ENCODE measurements around the gene CHST11. TPM values are rescaled to one million over a fixed set of nuclear protein-coding genes. Genes with fewer than 3 reads are reported as not detected.

Gene CHST11
- total RNA-seq, 1 donor from 2014 or later, result 11.4 TPM

DNA sequence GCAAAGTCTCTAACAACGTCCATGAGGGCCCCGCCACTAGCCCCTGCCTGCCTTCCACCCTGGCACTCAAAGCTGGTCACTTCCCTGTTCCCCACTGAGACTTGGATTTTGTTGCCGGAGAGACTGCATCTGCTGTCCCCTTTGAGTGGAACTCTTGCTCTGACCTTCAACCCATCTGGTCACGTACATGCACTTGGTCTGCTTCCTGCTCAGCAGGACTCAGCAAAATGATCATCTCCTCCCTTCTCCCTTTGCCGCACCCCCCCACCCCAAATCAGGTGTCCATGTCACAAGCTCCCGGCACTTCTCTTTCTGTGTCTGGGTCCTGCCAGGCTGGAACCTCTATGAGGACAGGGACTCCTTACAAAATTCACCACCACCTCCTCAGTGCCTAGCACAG is 180.9 kb downstream of the CHST11 start:
- no peaks in the 10 kb centered on the region for H3K36me3 Mint-ChIP-seq (ENCODE audit: insufficient read depth)
- DNase-seq (ENCODE audit: low spot score, unreplicated experiment), result no peak
- H3K27me3 Mint-ChIP-seq, result no peaks in the 10 kb centered on the region
- no peaks in the 10 kb centered on the region for H3K9me3 Mint-ChIP-seq (ENCODE audit: low read depth)
- no peak overlapping the region for H3K4me3 Mint-ChIP-seq (ENCODE audit: low read depth)
- no peak overlapping the region for H3K27ac Mint-ChIP-seq
- no peaks in the 10 kb centered on the region for H3K4me1 Mint-ChIP-seq (ENCODE audit: low read depth)
- TF ChIP-seq, protein P1, sequence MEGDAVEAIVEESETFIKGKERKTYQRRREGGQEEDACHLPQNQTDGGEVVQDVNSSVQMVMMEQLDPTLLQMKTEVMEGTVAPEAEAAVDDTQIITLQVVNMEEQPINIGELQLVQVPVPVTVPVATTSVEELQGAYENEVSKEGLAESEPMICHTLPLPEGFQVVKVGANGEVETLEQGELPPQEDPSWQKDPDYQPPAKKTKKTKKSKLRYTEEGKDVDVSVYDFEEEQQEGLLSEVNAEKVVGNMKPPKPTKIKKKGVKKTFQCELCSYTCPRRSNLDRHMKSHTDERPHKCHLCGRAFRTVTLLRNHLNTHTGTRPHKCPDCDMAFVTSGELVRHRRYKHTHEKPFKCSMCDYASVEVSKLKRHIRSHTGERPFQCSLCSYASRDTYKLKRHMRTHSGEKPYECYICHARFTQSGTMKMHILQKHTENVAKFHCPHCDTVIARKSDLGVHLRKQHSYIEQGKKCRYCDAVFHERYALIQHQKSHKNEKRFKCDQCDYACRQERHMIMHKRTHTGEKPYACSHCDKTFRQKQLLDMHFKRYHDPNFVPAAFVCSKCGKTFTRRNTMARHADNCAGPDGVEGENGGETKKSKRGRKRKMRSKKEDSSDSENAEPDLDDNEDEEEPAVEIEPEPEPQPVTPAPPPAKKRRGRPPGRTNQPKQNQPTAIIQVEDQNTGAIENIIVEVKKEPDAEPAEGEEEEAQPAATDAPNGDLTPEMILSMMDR (IDR thresholded peaks at IDR 0.05; ENCODE audit: unreplicated experiment), result no peak

DNA sequence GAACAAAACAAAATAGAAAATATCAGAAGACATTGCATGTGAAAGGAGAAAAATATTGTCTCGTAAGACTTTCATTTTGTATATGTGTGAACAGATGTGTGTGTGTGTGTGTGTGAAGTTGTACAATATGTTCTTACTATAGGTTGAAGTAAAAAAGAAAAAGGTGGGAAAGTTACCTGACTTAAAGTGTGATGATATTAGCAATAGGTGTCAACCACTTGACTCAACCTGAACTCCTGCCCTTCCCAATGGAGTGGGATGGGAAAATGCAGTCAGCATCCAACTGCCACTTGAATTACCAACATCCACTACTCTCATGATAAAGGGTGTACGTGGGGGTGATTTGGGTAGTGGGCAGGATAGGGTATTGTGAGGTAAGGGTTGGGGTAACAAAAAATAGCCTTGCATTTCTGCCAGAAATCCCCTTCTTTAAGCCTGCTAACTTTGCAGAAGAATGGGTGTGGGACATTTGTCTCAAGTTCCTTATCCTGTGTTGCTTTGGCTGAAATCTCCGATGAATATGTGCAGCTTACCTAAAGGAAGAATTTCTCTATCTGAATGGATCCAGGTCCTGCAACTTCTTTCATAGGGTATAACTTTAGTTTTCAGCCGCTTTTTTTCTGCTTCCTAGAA is 181.6 kb downstream of the CHST11 start:
- no peak overlapping the region for H3K4me3 Mint-ChIP-seq (ENCODE audit: low read depth)
- H3K9me3 Mint-ChIP-seq (ENCODE audit: low read depth), result no peaks in the 10 kb centered on the region
- H3K4me1 Mint-ChIP-seq (ENCODE audit: low read depth), result no peaks in the 10 kb centered on the region
- DNase-seq (ENCODE audit: low spot score, unreplicated experiment), result no peak
- H3K27ac Mint-ChIP-seq, result no peak overlapping the region
- TF ChIP-seq, protein P1 (IDR thresholded peaks at IDR 0.05; ENCODE audit: unreplicated experiment), result no peak
- no peaks in the 10 kb centered on the region for H3K36me3 Mint-ChIP-seq (ENCODE audit: insufficient read depth)
- no peaks in the 10 kb centered on the region for H3K27me3 Mint-ChIP-seq

DNA sequence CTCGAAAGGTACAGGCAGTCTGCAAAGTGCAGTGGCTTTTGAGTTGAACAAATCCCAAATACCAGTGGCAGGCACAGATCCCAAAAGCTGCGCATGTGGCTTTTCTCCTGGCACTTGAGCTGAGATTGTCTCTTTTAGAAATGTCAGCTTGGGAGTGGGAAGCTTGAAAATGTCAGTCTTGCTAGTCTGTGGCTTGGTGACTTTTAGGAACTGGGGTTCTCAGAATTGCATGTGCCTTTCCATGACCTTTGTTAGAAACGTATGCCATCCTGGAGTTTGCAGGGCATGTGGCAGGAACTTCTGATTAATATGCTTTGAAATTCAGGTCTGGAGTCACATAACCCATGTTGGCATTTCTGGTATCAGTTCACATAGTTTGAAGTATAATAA is 182.1 kb downstream of the CHST11 start:
- no peaks in the 10 kb centered on the region for H3K4me1 Mint-ChIP-seq (ENCODE audit: low read depth)
- TF ChIP-seq, protein P1 (IDR thresholded peaks at IDR 0.05; ENCODE audit: unreplicated experiment), result no peak
- H3K36me3 Mint-ChIP-seq (ENCODE audit: insufficient read depth), result no peaks in the 10 kb centered on the region
- no peak overlapping the region for H3K27ac Mint-ChIP-seq
- H3K9me3 Mint-ChIP-seq (ENCODE audit: low read depth), result no peaks in the 10 kb centered on the region
- no peaks in the 10 kb centered on the region for H3K27me3 Mint-ChIP-seq
- DNase-seq (ENCODE audit: low spot score, unreplicated experiment), result no peak
- H3K4me3 Mint-ChIP-seq (ENCODE audit: low read depth), result no peak overlapping the region

DNA sequence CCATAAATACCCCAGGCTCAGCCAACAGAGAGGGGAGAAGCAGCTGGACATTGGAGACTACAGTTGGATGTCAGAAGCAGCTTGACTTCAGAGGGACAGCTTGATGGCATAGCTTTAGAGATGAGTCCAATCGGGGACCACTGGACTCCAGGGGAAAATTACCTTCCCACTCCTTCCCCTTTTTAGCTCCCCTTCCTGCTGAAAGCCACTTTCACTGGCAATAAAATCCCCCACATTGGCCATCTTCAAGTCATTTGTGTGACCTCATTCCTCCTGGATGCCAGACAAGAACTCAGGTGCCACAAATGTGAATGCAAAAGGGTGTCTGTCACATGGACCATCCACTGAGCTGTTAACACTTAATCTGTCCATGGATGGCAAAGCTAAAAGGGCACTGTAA is 184.2 kb downstream of the CHST11 start:
- no peak overlapping the region for H3K4me3 Mint-ChIP-seq (ENCODE audit: low read depth)
- H3K27me3 Mint-ChIP-seq, result no peaks in the 10 kb centered on the region
- TF ChIP-seq, protein P1 (IDR thresholded peaks at IDR 0.05; ENCODE audit: unreplicated experiment), result no peak
- no peaks in the 10 kb centered on the region for H3K9me3 Mint-ChIP-seq (ENCODE audit: low read depth)
- no peak for DNase-seq (ENCODE audit: low spot score, unreplicated experiment)
- no peaks in the 10 kb centered on the region for H3K4me1 Mint-ChIP-seq (ENCODE audit: low read depth)
- no peaks in the 10 kb centered on the region for H3K36me3 Mint-ChIP-seq (ENCODE audit: insufficient read depth)
- H3K27ac Mint-ChIP-seq, result no peak overlapping the region

DNA sequence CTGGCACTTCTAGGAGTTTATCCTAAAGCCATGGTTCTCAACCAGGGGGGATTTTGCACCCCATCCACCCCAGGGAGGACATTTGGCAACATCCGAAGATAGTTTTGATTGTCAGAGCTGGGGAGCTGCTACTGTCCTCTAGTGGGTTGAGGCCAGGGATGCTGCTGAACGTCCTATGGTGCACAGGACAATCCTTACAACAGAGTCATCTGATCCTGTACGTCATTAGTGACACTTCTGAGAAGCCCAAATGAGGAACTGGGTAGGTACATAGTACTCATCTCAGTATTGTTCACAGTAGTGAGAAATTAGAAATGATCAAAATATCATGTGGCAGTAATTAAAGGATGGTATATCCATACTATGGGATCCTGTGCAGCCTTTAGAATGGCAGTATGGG is 185.1 kb downstream of the CHST11 start:
- no peaks in the 10 kb centered on the region for H3K9me3 Mint-ChIP-seq (ENCODE audit: low read depth)
- no peaks in the 10 kb centered on the region for H3K36me3 Mint-ChIP-seq (ENCODE audit: insufficient read depth)

More for the DNA sequence above, 185.1 kb downstream of the CHST11 start:
- no peaks in the 10 kb centered on the region for H3K4me1 Mint-ChIP-seq (ENCODE audit: low read depth)
- H3K27me3 Mint-ChIP-seq, result no peaks in the 10 kb centered on the region
- no peak overlapping the region for H3K4me3 Mint-ChIP-seq (ENCODE audit: low read depth)
- no peak overlapping the region for H3K27ac Mint-ChIP-seq
- TF ChIP-seq, protein P1 (IDR thresholded peaks at IDR 0.05; ENCODE audit: unreplicated experiment), result no peak
- DNase-seq (ENCODE audit: low spot score, unreplicated experiment), result no peak
